NOMO-1 treated with DMSO at 0.1 percent for 48 hours (cell line): ENCODE results near the gene TNRC6C.
A peak's percentile ranks its signal among the peaks of the same experiment; 100 is the strongest.
"Not testable (repeated sequence)": the region's sequence is repeated elsewhere in the genome, so short reads cannot be mapped to it uniquely, and the experiment has no call there.

ENCODE experiments used
- DNase-seq: peaks from one replicate; lab custom pipeline; 2025; ENCODE audit not compliant: unreplicated experiment; lab: John Stamatoyannopoulos, UW

Gene TNRC6C

GRCh38 chr17:78133971-78134898, 175.7 kb downstream of the TNRC6C start:
- DNase-seq: peak; percentile 27

- no peak for DNase-seq
Measured at GRCh38 chr17:78134899-78135385, 176.4 kb downstream of the TNRC6C start.

DNA sequence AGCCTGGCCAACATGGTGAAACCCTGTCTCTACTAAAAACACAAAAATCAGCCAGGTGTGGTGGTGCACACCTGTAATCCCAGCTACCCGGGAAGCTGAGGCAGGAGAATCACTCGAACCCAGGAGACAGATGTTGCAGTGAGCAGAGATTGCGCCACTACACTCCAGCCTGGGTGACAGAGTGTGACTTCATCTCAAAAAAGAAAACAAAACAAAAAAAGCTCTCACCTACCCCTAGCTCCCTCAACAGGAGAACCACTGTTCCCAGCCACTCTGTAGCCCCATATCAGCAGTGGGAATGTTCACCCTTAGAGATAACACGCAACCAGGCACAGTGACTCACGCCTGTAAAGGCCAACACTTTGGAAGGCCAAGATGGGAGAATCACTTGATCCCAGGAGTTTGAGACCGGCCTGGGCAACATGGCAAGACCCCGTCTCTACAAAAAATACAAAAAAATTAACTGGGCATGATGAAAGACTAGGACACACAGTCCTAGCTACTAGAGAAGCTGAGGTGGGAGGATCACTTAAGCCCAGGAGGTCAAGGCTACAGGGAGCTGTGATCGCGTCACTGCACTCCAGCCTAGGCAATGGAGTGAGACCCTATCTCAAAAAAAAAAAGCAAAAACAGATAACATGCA, 177.5 kb downstream of the TNRC6C start:
- DNase-seq: no peak

- peak; percentile 28 for DNase-seq
Measured at GRCh38 chr17:78137392-78138203, 179.1 kb downstream of the TNRC6C start.

GRCh38 chr17:78138204-78139060, 179.9 kb downstream of the TNRC6C start:
- DNase-seq: no peak

DNA sequence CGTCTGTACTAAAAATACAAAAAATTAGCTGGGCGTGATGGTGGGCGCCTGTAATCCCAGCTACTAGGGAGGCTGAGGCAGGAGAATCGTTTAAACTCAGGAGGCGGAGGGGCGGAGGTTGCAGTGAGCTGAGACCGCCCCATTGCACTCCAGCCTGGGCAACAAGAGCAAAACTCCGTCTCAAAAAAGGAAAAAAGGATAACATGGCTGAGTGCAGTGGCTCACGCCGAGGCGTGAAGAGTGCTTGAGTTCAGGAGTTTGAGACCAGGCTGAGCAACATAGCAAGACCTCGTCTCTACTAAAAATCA, 181.3 kb downstream of the TNRC6C start:
- DNase-seq: not testable (repeated sequence)

GRCh38 chr17:78140169-78141051, 181.9 kb downstream of the TNRC6C start:
- peak; percentile 96 for DNase-seq

DNA sequence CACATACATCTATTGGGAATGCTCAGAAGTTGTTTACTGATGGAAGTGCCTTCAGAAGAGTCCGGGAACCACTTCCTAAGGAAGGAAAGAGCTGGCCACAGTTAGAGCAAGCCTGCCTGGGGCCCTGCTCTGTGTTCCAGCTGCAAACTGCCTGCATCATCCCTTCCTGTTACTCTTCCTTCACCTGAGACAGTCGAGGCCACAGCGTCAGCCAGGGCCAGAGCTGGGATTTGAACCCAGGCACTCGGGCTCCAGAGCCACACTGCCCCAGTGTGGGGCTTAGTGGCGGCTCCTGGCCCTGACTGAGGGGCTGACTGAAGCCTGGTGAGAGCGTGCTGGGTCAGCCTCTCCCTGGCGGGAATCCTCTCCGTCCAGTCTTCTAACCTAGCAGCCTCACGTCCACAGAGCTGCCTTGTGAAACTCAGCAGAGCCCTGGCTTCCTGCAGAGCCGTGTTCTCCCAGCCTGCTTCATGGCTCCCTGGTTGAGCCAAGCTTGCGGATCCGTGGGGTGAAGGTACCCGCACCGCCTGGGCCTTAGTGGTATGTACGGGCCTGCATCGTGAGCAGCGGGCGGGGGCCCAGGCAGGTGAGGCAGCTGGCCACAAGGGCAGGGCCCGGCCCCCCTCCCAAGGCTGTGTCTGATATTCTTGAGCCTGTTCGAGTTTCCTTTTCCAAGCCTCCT, 183.1 kb downstream of the TNRC6C start:
- DNase-seq: no peak

DNA sequence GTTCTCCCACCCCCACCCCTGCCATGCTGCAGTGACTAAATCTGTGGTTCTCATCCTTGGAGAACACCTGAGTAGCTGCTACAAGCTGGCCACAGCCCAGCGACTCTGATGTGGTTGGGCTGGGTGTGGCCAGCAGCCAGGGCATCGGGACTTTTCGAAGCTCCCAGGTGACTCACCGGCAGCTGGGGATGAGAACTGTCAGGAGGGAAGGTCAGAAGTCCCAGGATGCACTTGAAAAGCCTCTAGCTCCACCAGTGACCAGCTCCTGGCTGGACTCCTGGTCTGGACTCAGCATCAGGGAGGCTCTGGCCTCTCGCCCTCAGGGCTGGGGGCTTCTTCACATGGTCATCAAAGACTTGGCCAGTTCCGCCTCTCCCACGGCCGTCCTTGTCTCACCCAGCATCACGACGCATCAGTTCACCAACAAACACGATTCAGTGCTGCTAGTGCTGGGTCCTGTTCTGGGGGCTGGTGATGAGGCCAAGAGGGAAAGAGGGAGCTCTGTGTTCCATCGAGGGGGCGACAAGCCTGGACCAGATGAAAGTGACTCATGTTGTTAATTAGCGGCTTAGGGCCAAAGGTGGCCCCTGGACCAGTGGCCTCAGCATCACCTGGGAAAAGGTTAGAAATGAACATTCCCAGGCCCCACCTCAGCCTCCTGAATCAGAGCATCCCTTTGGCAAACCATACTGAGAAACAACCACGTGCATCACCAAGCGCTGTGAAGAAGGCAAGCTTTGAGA, 183.8 kb downstream of the TNRC6C start:
- DNase-seq: no peak

DNA sequence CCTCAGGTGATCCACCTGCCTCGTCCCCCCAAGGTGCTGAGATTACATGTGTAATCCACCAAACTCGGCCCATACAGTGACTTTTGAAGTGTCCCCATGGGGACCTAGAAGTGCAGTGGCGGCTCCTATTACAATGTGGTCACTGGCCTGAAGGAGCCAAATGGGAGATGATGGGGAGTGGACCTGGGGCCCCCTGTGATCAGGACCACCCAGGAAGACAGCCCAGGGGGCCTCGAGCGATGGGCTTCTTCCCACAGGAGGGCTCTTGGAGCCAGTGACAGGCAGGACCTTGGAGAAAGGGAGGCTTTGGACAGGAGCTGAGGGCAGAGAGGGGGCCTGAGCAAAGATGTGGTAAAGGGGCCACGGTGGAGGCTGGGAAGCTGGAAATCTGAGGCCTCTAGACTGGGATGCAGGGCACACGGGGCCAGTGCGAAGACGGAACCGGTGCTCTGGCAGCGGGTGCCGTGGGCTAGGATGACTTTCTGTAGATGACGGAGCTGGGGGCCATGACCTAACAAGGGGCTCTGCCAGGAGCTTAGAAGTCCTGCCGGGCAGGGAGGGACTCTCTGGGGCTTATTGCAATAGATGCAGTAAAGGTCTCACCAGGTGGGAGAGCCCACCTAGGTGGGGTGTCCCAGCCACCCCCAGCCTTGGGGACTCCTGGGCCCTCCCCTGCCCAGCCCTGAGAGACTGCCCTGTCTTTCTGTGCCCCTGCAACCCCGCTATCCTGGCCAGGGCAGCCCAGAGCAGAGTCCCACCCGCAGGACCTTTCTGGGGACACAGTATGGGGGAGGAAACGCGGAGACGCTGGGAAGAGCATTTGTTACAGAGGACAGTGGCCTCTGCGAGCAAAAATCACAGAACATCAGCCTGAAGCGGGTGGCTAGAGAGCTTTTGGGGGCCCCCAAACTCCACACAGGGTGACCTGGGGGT, 185.0 kb downstream of the TNRC6C start:
- no peak for DNase-seq

DNA sequence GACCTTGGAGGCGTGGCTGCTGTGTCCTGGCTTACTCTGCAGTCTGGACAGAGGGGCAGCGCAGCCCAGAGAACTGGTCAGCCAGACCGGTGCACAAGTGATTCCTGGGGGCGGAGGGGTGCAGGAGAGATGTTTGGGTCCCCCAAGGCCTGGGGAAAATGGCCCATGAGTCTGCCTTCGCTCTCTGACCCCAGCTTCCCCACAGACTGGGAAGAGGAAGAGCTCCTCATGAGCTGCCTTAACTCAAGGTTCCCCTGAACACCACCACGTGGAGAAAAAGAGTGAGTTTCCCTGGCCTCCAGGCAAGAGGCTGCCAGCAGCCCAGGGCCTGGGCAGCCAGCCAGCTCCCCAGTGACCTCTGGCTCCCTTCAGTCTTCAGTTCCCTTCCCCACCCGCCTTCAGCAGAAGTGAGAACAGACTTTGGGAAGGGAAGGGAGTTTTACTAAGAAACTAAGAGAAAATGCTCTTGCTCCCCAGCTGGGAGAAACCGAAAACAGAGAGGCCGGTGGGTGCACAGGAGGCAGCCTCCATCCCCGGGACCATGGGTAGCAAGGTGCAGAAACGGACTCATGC, 185.7 kb downstream of the TNRC6C start:
- DNase-seq: peak; percentile 79

- no peak for DNase-seq
Measured at GRCh38 chr17:78144736-78145641, 186.5 kb downstream of the TNRC6C start.

DNA sequence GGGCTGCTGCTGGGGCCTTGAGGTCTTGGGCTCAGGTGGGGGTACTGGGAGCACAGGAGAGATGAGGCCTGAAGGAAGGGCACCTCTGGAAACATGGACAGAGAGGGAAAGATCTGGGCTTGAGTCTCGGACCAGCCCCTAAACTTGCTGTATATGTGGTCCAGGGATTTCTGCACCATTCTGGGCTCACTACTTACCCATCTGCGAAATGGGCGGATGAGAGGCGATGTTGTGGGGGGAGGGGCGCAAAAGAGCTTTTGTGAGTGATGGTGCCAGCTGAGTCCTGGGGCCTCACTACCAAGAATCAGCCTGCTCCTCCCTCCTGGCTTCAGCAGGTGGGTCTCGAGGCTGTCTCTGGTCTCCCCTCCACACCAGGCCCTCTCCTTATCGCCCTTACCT, 188.0 kb downstream of the TNRC6C start:
- DNase-seq: no peak

- no peak for DNase-seq
Measured at GRCh38 chr17:78146881-78147280, 188.4 kb downstream of the TNRC6C start.

DNA sequence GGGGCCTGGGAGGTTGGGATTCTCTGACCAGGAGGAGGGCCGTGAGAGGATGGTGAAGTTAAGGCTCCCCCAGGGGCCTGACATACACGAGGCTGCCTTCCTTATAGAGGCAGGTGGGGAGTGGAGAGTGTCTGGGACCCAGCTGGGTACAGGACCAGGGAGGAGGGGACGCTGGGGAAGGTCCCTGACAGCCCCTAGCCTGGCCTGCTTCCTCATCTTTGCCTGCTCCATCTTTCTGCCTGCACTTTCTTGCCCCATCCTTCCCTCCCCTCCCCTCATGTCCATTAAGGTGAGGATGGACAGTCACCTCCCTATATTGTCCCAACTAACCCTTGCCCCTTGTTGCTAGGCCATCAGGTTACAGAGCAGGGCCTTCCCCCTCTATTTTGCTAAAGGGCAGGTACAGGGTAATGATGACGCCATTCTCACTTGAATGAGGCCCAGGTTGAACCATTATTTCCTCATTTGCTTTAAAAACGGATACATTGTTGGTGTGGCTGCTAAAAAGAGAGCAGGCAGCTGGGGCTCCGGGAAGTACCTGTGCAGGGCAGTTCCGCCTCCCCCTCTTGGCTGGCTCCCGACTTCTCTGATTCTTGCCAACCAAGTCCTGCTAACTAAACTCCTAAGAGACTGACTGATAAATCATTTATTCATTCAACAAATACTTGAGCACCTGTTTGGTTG, 189.0 kb downstream of the TNRC6C start:
- DNase-seq: peak; percentile 54
